GM13977 (cell line): ENCODE results near the gene C1QTNF6.

ENCODE experiments used
- DNase-seq: peaks from one replicate; pipeline ENCODE4 v3.0.0; 2012; ENCODE audit warnings: low spot score
- CTCF ChIP-seq: IDR thresholded peaks from 2 replicates; pipeline ENCODE4 v1.5.1; 2012; ENCODE audit warnings: mild to moderate bottlenecking, control low read depth; ENCODE audit not compliant: insufficient read depth; ENCODE audit errors: extremely low read depth, missing control alignments
- in situ Hi-C: fragments of 300-500 bp; cut with MboI; formaldehyde crosslinking; loops from one replicate; pipeline ENCODE4 v1.12.0; 2022; ENCODE audit warnings: low sequenced_read_pairs, low pct_unique_long_range_greater_than_20kb, mixed read lengths, inconsistent platforms; ENCODE audit not compliant: unreplicated experiment

C1QTNF6 gene

GRCh38 chr22:37155971-37156370 is 32.1 kb downstream of the C1QTNF6 start:
- no peak for DNase-seq
- no peak for TF ChIP-seq CTCF
- in situ Hi-C loops: no loop called here

GRCh38 chr22:37154925-37155712 is 32.9 kb downstream of the C1QTNF6 start:
- no peak for DNase-seq
- no peak for TF ChIP-seq CTCF
- in situ Hi-C loops: no loop called here

GRCh38 chr22:37153901-37154300 is 34.1 kb downstream of the C1QTNF6 start:
- no peak for DNase-seq

GRCh38 chr22:37151401-37151800 is 36.6 kb downstream of the C1QTNF6 start:
- no peak for TF ChIP-seq CTCF
- in situ Hi-C loops: no loop called here
- no peak for DNase-seq

More at GRCh38 chr22:37153901-37154300, 34.1 kb downstream of the C1QTNF6 start:
- no peak for TF ChIP-seq CTCF
- in situ Hi-C loops: no loop called here

GRCh38 chr22:37150701-37151100 is 37.3 kb downstream of the C1QTNF6 start:
- in situ Hi-C loops: no loop called here
- no peak for DNase-seq
- no peak for TF ChIP-seq CTCF

GRCh38 chr22:37148742-37149665 is 39.0 kb downstream of the C1QTNF6 start:
- in situ Hi-C loops: no loop called here
- no peak for TF ChIP-seq CTCF
- DNase-seq: no peak
